Measurements from ENCODE around the gene IFNGR2. TPM values are rescaled to one million over a fixed set of nuclear protein-coding genes. Genes with fewer than 3 reads are reported as not detected.

Gene IFNGR2
- total RNA-seq, 1 experiment from 2014 or later: 47.9 TPM

- no peak overlapping the region for H3K27ac ChIP-seq (ENCODE audit: low read length)
- H3K27me3 ChIP-seq (ENCODE audit: control insufficient read depth, insufficient read depth, low read length): no peaks in the 10 kb centered on the region
- ChIA-PET POLR2A (no interaction called here), CTCF (no interaction called here)
- H3K4me3 ChIP-seq (ENCODE audit: low read depth in 2 of 2, low read length in 2 of 2): no peak overlapping the region
- peaks cover 3% of the 10 kb centered on the region; the same call in 1 of the 2 replicates for H3K36me3 ChIP-seq (ENCODE audit: control insufficient read depth, insufficient read depth, low read length)
- no peaks in the 10 kb centered on the region for H3K9me3 ChIP-seq (ENCODE audit: control insufficient read depth, insufficient read depth, low read depth, low read length)
- peaks cover 3% of the 10 kb centered on the region; the same call in 1 of the 2 replicates for H3K4me1 ChIP-seq (ENCODE audit: control insufficient read depth, insufficient read depth, low read length)
- no TSS peak for BruUV-seq (replicated peaks)
- TF ChIP-seq, protein P1, sequence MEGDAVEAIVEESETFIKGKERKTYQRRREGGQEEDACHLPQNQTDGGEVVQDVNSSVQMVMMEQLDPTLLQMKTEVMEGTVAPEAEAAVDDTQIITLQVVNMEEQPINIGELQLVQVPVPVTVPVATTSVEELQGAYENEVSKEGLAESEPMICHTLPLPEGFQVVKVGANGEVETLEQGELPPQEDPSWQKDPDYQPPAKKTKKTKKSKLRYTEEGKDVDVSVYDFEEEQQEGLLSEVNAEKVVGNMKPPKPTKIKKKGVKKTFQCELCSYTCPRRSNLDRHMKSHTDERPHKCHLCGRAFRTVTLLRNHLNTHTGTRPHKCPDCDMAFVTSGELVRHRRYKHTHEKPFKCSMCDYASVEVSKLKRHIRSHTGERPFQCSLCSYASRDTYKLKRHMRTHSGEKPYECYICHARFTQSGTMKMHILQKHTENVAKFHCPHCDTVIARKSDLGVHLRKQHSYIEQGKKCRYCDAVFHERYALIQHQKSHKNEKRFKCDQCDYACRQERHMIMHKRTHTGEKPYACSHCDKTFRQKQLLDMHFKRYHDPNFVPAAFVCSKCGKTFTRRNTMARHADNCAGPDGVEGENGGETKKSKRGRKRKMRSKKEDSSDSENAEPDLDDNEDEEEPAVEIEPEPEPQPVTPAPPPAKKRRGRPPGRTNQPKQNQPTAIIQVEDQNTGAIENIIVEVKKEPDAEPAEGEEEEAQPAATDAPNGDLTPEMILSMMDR (IDR thresholded peaks at IDR 0.05): no peak
- in situ Hi-C loops (cut with HindIII; ENCODE audit: low pct_unique_long_range_greater_than_20kb, low sequenced_read_pairs): no loop called here
- no peak for DNase-seq (ENCODE audit: low read depth, low spot score)
- intact Hi-C loops (cut with micrococcal nuclease; ENCODE audit: unreplicated experiment): no loop called here
- ATAC-seq: no peak
Measured at GRCh38 chr21:33424214-33424613, 21.0 kb downstream of the IFNGR2 start.

- ATAC-seq: no peak
- no peak overlapping the region for H3K4me3 ChIP-seq (ENCODE audit: low read depth in 2 of 2, low read length in 2 of 2)
- intact Hi-C loops (cut with micrococcal nuclease; ENCODE audit: unreplicated experiment) (no loop called here), in situ Hi-C loops (cut with HindIII; ENCODE audit: low pct_unique_long_range_greater_than_20kb, low sequenced_read_pairs) (no loop called here)
- H3K27me3 ChIP-seq (ENCODE audit: control insufficient read depth, insufficient read depth, low read length): no peaks in the 10 kb centered on the region
- CTCF ChIA-PET: no interaction called here
- POLR2A ChIA-PET: interaction anchor here (0.6 kb wide), 1 partner anchor 35 kb away, joined by 3 read pairs; no protein-coding TSS in a partner anchor
- TF ChIP-seq TCF7L2 (IDR thresholded peaks at IDR 0.05; ENCODE audit: low read depth, low read length): no peak
- TF ChIP-seq POLR2AphosphoS5 (IDR thresholded peaks at IDR 0.05; ENCODE audit: low read depth, low read length): no peak
- TF ChIP-seq SIN3A (IDR thresholded peaks at IDR 0.05; ENCODE audit: borderline replicate concordance, insufficient read depth, low read depth, low read length): no peak
- TF ChIP-seq, protein P2, sequence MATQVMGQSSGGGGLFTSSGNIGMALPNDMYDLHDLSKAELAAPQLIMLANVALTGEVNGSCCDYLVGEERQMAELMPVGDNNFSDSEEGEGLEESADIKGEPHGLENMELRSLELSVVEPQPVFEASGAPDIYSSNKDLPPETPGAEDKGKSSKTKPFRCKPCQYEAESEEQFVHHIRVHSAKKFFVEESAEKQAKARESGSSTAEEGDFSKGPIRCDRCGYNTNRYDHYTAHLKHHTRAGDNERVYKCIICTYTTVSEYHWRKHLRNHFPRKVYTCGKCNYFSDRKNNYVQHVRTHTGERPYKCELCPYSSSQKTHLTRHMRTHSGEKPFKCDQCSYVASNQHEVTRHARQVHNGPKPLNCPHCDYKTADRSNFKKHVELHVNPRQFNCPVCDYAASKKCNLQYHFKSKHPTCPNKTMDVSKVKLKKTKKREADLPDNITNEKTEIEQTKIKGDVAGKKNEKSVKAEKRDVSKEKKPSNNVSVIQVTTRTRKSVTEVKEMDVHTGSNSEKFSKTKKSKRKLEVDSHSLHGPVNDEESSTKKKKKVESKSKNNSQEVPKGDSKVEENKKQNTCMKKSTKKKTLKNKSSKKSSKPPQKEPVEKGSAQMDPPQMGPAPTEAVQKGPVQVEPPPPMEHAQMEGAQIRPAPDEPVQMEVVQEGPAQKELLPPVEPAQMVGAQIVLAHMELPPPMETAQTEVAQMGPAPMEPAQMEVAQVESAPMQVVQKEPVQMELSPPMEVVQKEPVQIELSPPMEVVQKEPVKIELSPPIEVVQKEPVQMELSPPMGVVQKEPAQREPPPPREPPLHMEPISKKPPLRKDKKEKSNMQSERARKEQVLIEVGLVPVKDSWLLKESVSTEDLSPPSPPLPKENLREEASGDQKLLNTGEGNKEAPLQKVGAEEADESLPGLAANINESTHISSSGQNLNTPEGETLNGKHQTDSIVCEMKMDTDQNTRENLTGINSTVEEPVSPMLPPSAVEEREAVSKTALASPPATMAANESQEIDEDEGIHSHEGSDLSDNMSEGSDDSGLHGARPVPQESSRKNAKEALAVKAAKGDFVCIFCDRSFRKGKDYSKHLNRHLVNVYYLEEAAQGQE (IDR thresholded peaks at IDR 0.05; ENCODE audit: insufficient read depth in 1 of 2, low read depth in 2 of 2, low read length in 1 of 2): no peak
- TF ChIP-seq, protein P1 (IDR thresholded peaks at IDR 0.05): no peak
- no TSS peak for BruUV-seq (replicated peaks)
- no peaks in the 10 kb centered on the region for H3K9me3 ChIP-seq (ENCODE audit: control insufficient read depth, insufficient read depth, low read depth, low read length)
- no peak overlapping the region for H3K27ac ChIP-seq (ENCODE audit: low read length)
- H3K4me1 ChIP-seq (ENCODE audit: control insufficient read depth, insufficient read depth, low read length): no peaks in the 10 kb centered on the region
- H3K36me3 ChIP-seq (ENCODE audit: control insufficient read depth, insufficient read depth, low read length): no peaks in the 10 kb centered on the region; the same call in 1 of the 2 replicates
- DNase-seq (ENCODE audit: low read depth, low spot score): no peak
Measured at GRCh38 chr21:33425825-33426224, 22.6 kb downstream of the IFNGR2 start.
